ENCODE measurements around the gene AGAP9.
"Not testable (repeated sequence)": the region's sequence is repeated elsewhere in the genome, so short reads cannot be mapped to it uniquely, and the experiment has no call there.

Gene AGAP9

GRCh38 chr10:47489630-47490029, 33.8 kb downstream of the AGAP9 start:
- not testable (repeated sequence) for DNase-seq (ENCODE audit: insufficient read length, low spot score); FAIRE-seq

- DNase-seq (ENCODE audit: insufficient read length, low spot score); FAIRE-seq: not testable (repeated sequence)
Observed at GRCh38 chr10:47485943-47486342, 37.5 kb downstream of the AGAP9 start.

GRCh38 chr10:47484786-47485185, 38.7 kb downstream of the AGAP9 start:
- not testable (repeated sequence) for FAIRE-seq; DNase-seq (ENCODE audit: insufficient read length, low spot score)

- FAIRE-seq: not testable (repeated sequence)
Observed at GRCh38 chr10:47483923-47484322, 39.5 kb downstream of the AGAP9 start, which contains the start of gene ANXA8. ANXA8 (minus strand) TSS chr10:47484115; CDS start chr10:47483933, 182 bp downstream.

GRCh38 chr10:47482367-47482766, 41.1 kb downstream of the AGAP9 start:
- not testable (repeated sequence) for FAIRE-seq

More at GRCh38 chr10:47483923-47484322, 39.5 kb downstream of the AGAP9 start, which contains the start of gene ANXA8:
- not testable (repeated sequence) for DNase-seq (ENCODE audit: insufficient read length, low spot score)

GRCh38 chr10:47481768-47482181, 41.7 kb downstream of the AGAP9 start:
- FAIRE-seq; DNase-seq (ENCODE audit: insufficient read length, low spot score): not testable (repeated sequence)

More at GRCh38 chr10:47482367-47482766, 41.1 kb downstream of the AGAP9 start:
- DNase-seq (ENCODE audit: insufficient read length, low spot score): not testable (repeated sequence)

GRCh38 chr10:47481182-47481766, 42.2 kb downstream of the AGAP9 start:
- FAIRE-seq; DNase-seq (ENCODE audit: insufficient read length, low spot score): not testable (repeated sequence)

GRCh38 chr10:47480133-47480532, 43.3 kb downstream of the AGAP9 start:
- FAIRE-seq: not testable (repeated sequence)

GRCh38 chr10:47478114-47478513, 45.3 kb downstream of the AGAP9 start:
- not testable (repeated sequence) for DNase-seq (ENCODE audit: insufficient read length, low spot score); FAIRE-seq

More at GRCh38 chr10:47480133-47480532, 43.3 kb downstream of the AGAP9 start:
- DNase-seq (ENCODE audit: insufficient read length, low spot score): not testable (repeated sequence)

GRCh38 chr10:47477078-47477477, 46.4 kb downstream of the AGAP9 start:
- not testable (repeated sequence) for FAIRE-seq; DNase-seq (ENCODE audit: insufficient read length, low spot score)

GRCh38 chr10:47475101-47475500, 48.3 kb downstream of the AGAP9 start:
- FAIRE-seq; DNase-seq (ENCODE audit: insufficient read length, low spot score): not testable (repeated sequence)

- not testable (repeated sequence) for FAIRE-seq; DNase-seq (ENCODE audit: insufficient read length, low spot score)
Observed at GRCh38 chr10:47473516-47473915, 49.9 kb downstream of the AGAP9 start.

GRCh38 chr10:47472647-47473046, 50.8 kb downstream of the AGAP9 start:
- DNase-seq (ENCODE audit: insufficient read length, low spot score); FAIRE-seq: not testable (repeated sequence)

- not testable (repeated sequence) for DNase-seq (ENCODE audit: insufficient read length, low spot score); FAIRE-seq
Observed at GRCh38 chr10:47472072-47472471, 51.4 kb downstream of the AGAP9 start.

- DNase-seq (ENCODE audit: insufficient read length, low spot score); FAIRE-seq: not testable (repeated sequence)
Observed at GRCh38 chr10:47468731-47469528, 54.5 kb downstream of the AGAP9 start.

GRCh38 chr10:47467957-47468356, 55.5 kb downstream of the AGAP9 start:
- not testable (repeated sequence) for DNase-seq (ENCODE audit: insufficient read length, low spot score); FAIRE-seq

- not testable (repeated sequence) for FAIRE-seq; DNase-seq (ENCODE audit: insufficient read length, low spot score)
Observed at GRCh38 chr10:47467458-47467857, 56.0 kb downstream of the AGAP9 start.

- not testable (repeated sequence) for DNase-seq (ENCODE audit: insufficient read length, low spot score); FAIRE-seq
Observed at GRCh38 chr10:47465216-47465917, 58.1 kb downstream of the AGAP9 start.

- not testable (repeated sequence) for FAIRE-seq; DNase-seq (ENCODE audit: insufficient read length, low spot score)
Observed at GRCh38 chr10:47462577-47463358, 60.7 kb downstream of the AGAP9 start.

GRCh38 chr10:47461261-47461687, 62.2 kb downstream of the AGAP9 start:
- DNase-seq (ENCODE audit: insufficient read length, low spot score); FAIRE-seq: not testable (repeated sequence)

Data from GM19239 (cell line).